Frontal cortex (tissue), 4 donors: Measurements from ENCODE around the gene ADAM23. TPM values are rescaled to one million over a fixed set of nuclear protein-coding genes. Genes with fewer than 3 reads are reported as not detected.
A peak's percentile ranks its signal among the peaks of the same experiment; 100 is the strongest.
"Not testable (repeated sequence)": the region's sequence is repeated elsewhere in the genome, so short reads cannot be mapped to it uniquely, and the experiment has no call there.

Source experiments
- DNase-seq, 2 donors: peaks; one replicate each; pipeline ENCODE4 v3.0.0; 2012; ENCODE audit warnings: low spot score in 2 of 2
- FAIRE-seq: peaks from 2 replicates; lab custom pipeline; 2012; peaks lifted over from hg19 to GRCh38; lab: Jason Lieb, UNC
- total RNA-seq: library from RNA; depleted of rRNA; stranded (reverse); fragments of >200 nt; gene quantifications from one replicate; pipeline ENCODE4 v1.2.3, GENCODE V29; 2014
- donor health status: control.
- donor health status: control.
- donor health status: control.

The ADAM23 gene
- total RNA-seq: 20.0 TPM

GRCh38 chr2:206442833-206443734 is at the start of gene ADAM23:
ADAM23 (plus strand) TSS chr2:206443532; CDS start chr2:206443867, 335 bp downstream.
- FAIRE-seq (no peak), DNase-seq (peak; percentile 89 to 90)

GRCh38 chr2:206396211-206396610 is 47.1 kb upstream of the ADAM23 start:
- FAIRE-seq: no peak
- DNase-seq: no peak

GRCh38 chr2:206402956-206403569 is 40.3 kb upstream of the ADAM23 start:
- not testable (repeated sequence) for FAIRE-seq, DNase-seq

GRCh38 chr2:206408323-206409320 is 34.7 kb upstream of the ADAM23 start:
- DNase-seq (no peak), FAIRE-seq (no peak)

- FAIRE-seq: no peak
- no peak for DNase-seq
These were observed 32.6 kb upstream of the ADAM23 start for GRCh38 chr2:206410714-206411113.

GRCh38 chr2:206415618-206416243 is 27.6 kb upstream of the ADAM23 start:
- no peak for DNase-seq
- no peak for FAIRE-seq

GRCh38 chr2:206418968-206419367 is 24.4 kb upstream of the ADAM23 start:
- DNase-seq (no peak), FAIRE-seq (no peak)

GRCh38 chr2:206420721-206421120 is 22.6 kb upstream of the ADAM23 start:
- DNase-seq: no peak
- no peak for FAIRE-seq

- no peak for DNase-seq
- no peak for FAIRE-seq
These were observed 20.8 kb upstream of the ADAM23 start for GRCh38 chr2:206422493-206422892.

GRCh38 chr2:206423147-206423546 is 20.2 kb upstream of the ADAM23 start:
- DNase-seq (no peak), FAIRE-seq (no peak)

- no peak for FAIRE-seq
- no peak for DNase-seq
These were observed 19.2 kb upstream of the ADAM23 start for GRCh38 chr2:206424134-206424533.

- FAIRE-seq (no peak), DNase-seq (no peak)
These were observed 14.5 kb upstream of the ADAM23 start for GRCh38 chr2:206428783-206429182.

- FAIRE-seq: peak; percentile 15
- no peak for DNase-seq
These were observed 12.9 kb upstream of the ADAM23 start for GRCh38 chr2:206430452-206430851.

- FAIRE-seq (no peak), DNase-seq (no peak)
These were observed 11.9 kb upstream of the ADAM23 start for GRCh38 chr2:206431439-206431838.

- FAIRE-seq: no peak
- no peak for DNase-seq
These were observed 10.9 kb upstream of the ADAM23 start for GRCh38 chr2:206432193-206433082.

GRCh38 chr2:206433190-206433589 is 10.1 kb upstream of the ADAM23 start:
- DNase-seq: no peak
- FAIRE-seq: no peak

GRCh38 chr2:206433686-206434085 is 9.6 kb upstream of the ADAM23 start:
- no peak for FAIRE-seq
- DNase-seq: no peak

- DNase-seq: no peak
- FAIRE-seq: no peak
These were observed 7.6 kb upstream of the ADAM23 start for GRCh38 chr2:206435742-206436141.
